HepG2 (cell line): ENCODE data around the gene GPRC5B. TPM values are rescaled to one million over a fixed set of nuclear protein-coding genes. Genes with fewer than 3 reads are reported as not detected.

Experiments
- AGO2 ChIP-seq: fragments of 200-400 bp; formaldehyde crosslinking; optimal IDR thresholded peaks from 2 replicates; pipeline ENCODE3; 2017; ENCODE audit warnings: mild to moderate bottlenecking, low read depth, low read length, moderate library complexity
- CBX2 ChIP-seq, 2 experiments: fragments of 200-600 bp in 1 of 2; sonication (generic); formaldehyde crosslinking in 1 of 2; IDR thresholded peaks; 2 replicates each; pipeline versions ENCODE4 v1.7.0 to v1.8.1; 2018 to 2022; ENCODE audit warnings: low read depth in 2 of 2, low read length in 1 of 2, mild to moderate bottlenecking in 1 of 2, missing genetic modification reagents in 1 of 2
- CBX5 ChIP-seq: sonication (generic); formaldehyde crosslinking; IDR thresholded peaks from 2 replicates; pipeline ENCODE4 v1.4.0; 2020; ENCODE audit warnings: missing genetic modification reagents, borderline replicate concordance
- GATA4 ChIP-seq: sonication (generic); IDR thresholded peaks from 2 replicates; pipeline ENCODE4 v1.6.1; 2016; ENCODE audit warnings: antibody characterized with exemption, low read depth, borderline replicate concordance
- MIER3 ChIP-seq: IDR thresholded peaks from 2 replicates; pipeline ENCODE4 v1.6.1; 2016; ENCODE audit warnings: missing compliant biosample characterization, borderline replicate concordance
- MNT ChIP-seq: fragments of 450-650 bp; IDR thresholded peaks from 2 replicates; pipeline ENCODE4 v1.6.1; 2016
- PITX1 ChIP-seq: sonication (generic); formaldehyde crosslinking; IDR thresholded peaks from 2 replicates; pipeline ENCODE4 v1.5.1; 2020; ENCODE audit warnings: mild to moderate bottlenecking, missing genetic modification reagents
- RAD21 ChIP-seq: fragments of 450-650 bp; formaldehyde crosslinking; IDR thresholded peaks from 2 replicates; pipeline ENCODE4 v1.5.0; 2020; ENCODE audit warnings: mild to moderate bottlenecking
- SSRP1 ChIP-seq: IDR thresholded peaks from 2 replicates; pipeline ENCODE4 v1.6.1; 2016; ENCODE audit warnings: control low read depth
- TMF1 ChIP-seq: sonication (generic); formaldehyde crosslinking; IDR thresholded peaks from 2 replicates; pipeline ENCODE4 v1.8.1; 2022; ENCODE audit warnings: low read depth, missing genetic modification reagents
- TOPORS ChIP-seq: sonication (generic); formaldehyde crosslinking; IDR thresholded peaks from 2 replicates; pipeline ENCODE4 v1.8.0; 2023; ENCODE audit warnings: mild to moderate bottlenecking, missing genetic modification reagents
- ZBTB42 ChIP-seq: sonication (generic); formaldehyde crosslinking; IDR thresholded peaks from 2 replicates; pipeline ENCODE4 v1.5.0; 2020; ENCODE audit warnings: mild to moderate bottlenecking, missing genetic modification reagents
- ZNF713 ChIP-seq: sonication (generic); formaldehyde crosslinking; IDR thresholded peaks from 2 replicates; pipeline ENCODE4 v1.4.0; 2020; ENCODE audit warnings: mild to moderate bottlenecking, missing genetic modification reagents
- polyA plus RNA-seq, 8 experiments: library from polyadenylated mRNA; depleted of rRNA in 3 of 8; stranded (reverse) in 7 of 8; unstranded in 1 of 8; fragments of >200 nt; fragmentation: Illumina TruSeq in 4 of 8; extraction: Trizol in 4 of 8; gene quantifications; 2 replicates each; pipeline versions ENCODE4 v1.2.1 to v1.2.3, GENCODE V29; 2011 to 2016; ENCODE audit warnings: low read depth in 4 of 8, missing spikeins in 1 of 8, mixed read lengths in 1 of 8; ENCODE audit not compliant: insufficient read depth in 1 of 8
- total RNA-seq, 5 experiments: library from RNA; depleted of rRNA; stranded (reverse); fragments of >200 nt; fragmentation: Illumina TruSeq; extraction: Trizol; gene quantifications; 2 replicates each; pipeline ENCODE4 v1.2.3, GENCODE V29; 2016; ENCODE audit warnings: low read depth in 1 of 5
- TF ChIP-seq, protein P1 (sequence below): sonication (generic); formaldehyde crosslinking; conservative IDR thresholded peaks from 2 replicates; pipeline ENCODE4 v1.5.0; 2020; ENCODE audit warnings: missing genetic modification reagents

Gene GPRC5B
- total and polyA plus RNA-seq, 2 of the 13 experiments (the other 11 are each of a cell fraction or from before 2014, with no cell fraction given): 0.46 to 0.53 TPM

DNA sequence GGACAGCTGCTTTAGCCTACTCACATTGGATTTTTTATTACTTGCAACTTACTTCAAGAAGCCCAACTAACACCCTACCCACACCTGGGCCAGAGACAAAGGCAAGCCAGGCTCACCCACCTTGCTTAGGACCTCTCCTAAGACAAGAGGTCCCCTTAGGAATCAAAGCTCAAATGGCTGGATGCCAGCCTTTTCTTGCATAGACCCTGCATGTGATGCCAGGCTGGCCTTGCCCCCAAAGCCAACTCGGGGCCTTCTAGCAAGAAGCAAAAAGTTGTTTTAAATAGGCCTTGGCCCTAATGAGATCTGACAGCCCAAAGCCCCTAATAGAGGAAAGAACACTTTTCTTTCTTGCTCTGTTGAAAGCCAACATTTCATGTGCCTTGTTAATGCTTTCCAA lies 20.7 kb downstream of the GPRC5B start (continued):
- TF ChIP-seq TMF1 (CRISPR knock-in tag): no peak
- TF ChIP-seq CBX2 (IDR thresholded peaks at IDR 0.05; ENCODE audit: low read depth, low read length): no peak
- TF ChIP-seq CBX2 (CRISPR knock-in tag; IDR thresholded peaks at IDR 0.05; ENCODE audit: low read depth): no peak
- no peak for TF ChIP-seq AGO2
- TF ChIP-seq CBX5: no peak
- TF ChIP-seq ZNF713 (CRISPR knock-in tag): no peak
- no peak for TF ChIP-seq PITX1 (CRISPR knock-in tag)
- TF ChIP-seq RAD21 (CRISPR knock-in tag): no peak
- no peak for TF ChIP-seq SSRP1 (CRISPR knock-in tag)
- TF ChIP-seq, protein P1, sequence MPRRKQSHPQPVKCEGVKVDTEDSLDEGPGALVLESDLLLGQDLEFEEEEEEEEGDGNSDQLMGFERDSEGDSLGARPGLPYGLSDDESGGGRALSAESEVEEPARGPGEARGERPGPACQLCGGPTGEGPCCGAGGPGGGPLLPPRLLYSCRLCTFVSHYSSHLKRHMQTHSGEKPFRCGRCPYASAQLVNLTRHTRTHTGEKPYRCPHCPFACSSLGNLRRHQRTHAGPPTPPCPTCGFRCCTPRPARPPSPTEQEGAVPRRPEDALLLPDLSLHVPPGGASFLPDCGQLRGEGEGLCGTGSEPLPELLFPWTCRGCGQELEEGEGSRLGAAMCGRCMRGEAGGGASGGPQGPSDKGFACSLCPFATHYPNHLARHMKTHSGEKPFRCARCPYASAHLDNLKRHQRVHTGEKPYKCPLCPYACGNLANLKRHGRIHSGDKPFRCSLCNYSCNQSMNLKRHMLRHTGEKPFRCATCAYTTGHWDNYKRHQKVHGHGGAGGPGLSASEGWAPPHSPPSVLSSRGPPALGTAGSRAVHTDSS (CRISPR knock-in tag): no peak
- no peak for TF ChIP-seq ZBTB42 (CRISPR knock-in tag)
- TF ChIP-seq MNT: no peak
- TF ChIP-seq GATA4: no peak
- no peak for TF ChIP-seq TOPORS (CRISPR knock-in tag)
- TF ChIP-seq MIER3 (CRISPR knock-in tag): no peak
